Amniotic epithelial cell (primary cell): ENCODE measurements around the gene WNT7B.

Experiments
- DNase-seq: peaks from one replicate; pipeline ENCODE4 v3.0.0-alpha.2; 2010; ENCODE audit warnings: low read depth

The WNT7B gene

DNA sequence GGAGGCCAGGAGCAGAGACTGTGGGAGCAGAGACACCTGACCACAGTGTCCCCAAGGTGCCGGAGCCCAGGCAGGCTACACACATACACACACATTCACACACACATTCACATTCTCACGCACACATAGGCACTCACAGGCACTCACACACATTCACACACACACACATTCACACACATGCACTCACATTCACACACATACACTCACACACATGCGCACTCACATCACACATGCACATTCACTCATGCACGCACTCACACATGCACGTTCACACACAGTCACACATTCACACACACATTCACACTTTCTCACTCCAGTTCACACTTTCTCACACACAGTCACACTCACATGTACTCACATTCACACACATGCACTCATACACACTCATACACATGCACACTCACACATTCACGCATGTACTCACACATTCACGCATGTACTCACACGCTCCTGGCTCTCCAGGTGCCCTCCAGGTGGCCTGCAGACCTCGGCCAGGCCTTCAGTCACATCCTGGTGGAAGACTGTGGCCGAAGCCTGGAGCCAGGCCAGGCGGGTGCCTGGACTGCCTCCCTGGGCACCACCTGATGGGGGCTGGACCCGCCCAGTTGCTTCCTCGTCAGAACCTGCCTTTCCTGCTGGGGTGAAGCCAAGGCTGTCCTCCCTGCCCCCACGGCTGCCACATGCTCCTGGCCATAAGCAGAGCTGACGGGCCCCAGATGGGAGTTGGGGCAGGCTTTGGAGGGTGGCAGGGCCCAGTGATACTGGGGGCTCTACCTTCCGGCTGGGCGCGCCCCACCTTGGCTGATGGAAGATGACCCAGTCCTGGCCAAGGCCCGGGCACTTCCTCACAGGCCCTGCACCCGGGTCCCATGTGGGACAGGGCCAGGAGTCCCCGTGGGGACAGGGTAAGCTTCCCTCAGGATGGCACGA is 89.5 kb downstream of the WNT7B start:
- no peak for DNase-seq

DNA sequence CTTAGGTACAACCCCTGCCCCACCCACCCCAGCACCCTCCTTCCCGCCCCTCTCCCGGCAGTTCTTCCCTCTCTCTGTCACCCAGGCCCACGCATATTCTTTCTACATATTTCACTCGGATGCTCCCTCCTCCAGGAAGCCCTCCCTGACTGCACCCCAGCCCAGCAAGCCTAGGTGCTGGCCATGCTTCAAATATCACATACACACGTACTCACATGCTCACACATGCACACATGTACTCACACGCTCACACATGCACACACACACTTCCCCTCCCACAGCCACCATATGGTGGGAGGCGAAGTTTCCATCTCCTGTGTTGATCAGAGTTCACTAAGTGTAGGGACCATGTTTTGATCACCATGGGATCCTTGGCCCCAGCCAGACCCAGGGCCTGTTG is 90.4 kb downstream of the WNT7B start:
- DNase-seq = no peak

DNA sequence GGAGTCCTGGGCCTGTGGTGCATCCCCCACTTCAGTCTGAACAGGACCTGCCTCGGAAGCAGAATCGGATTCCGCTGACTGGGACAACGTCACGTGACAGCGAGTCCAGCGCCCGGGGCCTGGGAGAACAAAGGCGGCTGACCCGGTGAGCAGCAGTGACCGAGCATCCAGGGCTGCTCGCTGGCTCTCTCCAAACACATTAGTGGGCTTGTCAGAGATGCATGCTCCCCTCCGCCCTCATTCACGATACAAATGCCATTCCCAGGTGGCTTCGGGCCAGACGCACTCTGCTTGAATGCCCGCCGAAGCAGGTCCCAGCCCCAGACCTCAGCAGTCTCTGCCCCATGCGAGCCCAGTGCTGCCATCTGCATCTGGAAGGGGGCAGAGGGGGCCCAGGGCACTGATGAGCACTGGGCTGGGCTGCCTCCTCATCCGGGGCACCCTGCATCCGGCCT is 91.0 kb downstream of the WNT7B start:
- no peak for DNase-seq

DNA sequence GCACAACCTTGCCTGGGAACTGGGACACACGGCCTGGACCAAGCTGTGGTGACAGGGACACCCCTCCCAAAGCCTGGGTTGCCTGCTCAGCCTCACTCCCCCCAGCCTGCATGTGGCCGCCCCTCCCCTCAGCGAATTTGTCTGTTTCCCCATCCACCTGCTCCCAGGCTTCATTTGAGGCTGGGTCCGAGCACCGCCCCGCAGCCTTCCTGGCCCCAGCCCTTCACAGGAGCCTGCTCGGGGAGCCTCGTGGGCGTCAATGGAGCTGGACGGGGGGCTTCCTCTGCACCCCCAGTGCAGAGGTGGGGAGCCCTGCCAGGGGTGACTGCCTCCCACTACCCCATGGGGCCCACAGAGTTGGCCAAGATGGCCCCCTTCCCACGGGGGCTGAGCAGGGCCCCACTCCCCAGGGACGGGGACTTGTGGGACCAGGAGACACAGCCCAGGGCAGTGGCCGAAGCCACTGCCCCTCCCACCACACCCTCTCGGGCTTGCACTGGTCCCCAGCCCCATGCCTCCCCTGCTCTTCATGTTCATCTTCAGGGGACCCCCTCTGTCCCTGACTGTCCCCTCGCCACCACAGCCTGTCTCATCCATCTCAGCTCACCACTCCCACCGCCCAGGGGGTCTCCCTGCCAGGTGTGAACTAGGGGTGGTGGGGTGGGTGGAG is 91.7 kb downstream of the WNT7B start:
- no peak for DNase-seq

DNA sequence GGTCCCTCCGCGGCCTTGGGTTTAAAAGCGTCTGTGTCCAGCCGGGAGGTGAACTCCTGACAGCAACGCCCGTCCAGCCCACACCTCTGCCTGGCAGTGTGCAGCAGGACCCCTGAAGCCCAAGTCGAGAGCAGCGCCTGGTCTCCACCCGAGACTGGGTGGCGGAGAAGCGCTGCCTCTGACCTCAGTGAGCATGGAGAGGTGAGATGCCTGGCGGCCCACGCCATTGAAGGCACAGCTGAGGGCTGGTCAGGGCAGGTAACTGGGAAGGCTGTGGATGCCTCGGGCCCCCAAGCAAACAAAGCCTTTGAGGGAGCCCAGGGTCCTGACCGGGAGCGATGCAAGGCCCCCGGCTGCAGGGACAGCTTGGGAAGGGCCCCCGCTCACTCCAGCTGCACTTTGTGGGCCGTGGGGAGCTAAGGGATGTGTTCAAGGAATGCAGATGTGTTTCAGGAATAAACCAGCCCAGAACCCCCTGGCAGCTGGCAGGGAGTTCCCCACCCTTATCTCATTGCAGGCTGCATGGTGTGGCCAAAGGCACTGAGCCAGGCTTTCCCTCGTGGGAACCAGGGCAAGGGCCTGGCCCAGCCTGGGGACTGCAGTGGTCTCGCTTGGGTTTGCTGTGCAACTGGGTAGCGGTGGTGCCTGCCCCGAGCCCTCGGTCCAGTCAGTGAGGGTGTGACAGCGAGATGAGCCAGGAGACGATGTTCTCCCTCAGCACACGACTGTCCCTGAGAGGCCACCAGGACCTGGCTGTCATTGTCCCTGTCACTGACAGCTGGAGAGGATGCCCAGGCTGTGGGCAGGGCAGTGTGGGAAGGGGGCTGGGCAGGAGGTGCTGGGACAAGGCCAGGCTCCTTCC is 92.5 kb downstream of the WNT7B start:
- no peak for DNase-seq

DNA sequence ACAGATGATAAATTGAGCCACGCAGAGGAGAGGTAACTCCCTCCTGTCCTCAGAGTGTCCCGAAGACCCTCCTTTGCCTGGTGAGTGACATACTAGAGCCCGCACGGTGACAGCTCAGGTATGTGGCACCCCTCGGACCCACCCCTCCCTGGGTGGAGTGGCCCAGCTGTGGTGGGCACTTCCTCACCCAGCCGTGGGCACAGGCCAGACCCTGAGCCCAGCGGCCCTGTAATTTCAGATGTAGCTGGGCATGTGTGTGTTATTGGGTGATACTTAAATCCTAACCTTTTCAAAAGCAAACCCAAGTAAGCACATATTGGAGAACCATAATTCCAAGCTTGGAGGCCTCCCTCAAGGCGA is 93.2 kb downstream of the WNT7B start:
- DNase-seq = no peak

DNA sequence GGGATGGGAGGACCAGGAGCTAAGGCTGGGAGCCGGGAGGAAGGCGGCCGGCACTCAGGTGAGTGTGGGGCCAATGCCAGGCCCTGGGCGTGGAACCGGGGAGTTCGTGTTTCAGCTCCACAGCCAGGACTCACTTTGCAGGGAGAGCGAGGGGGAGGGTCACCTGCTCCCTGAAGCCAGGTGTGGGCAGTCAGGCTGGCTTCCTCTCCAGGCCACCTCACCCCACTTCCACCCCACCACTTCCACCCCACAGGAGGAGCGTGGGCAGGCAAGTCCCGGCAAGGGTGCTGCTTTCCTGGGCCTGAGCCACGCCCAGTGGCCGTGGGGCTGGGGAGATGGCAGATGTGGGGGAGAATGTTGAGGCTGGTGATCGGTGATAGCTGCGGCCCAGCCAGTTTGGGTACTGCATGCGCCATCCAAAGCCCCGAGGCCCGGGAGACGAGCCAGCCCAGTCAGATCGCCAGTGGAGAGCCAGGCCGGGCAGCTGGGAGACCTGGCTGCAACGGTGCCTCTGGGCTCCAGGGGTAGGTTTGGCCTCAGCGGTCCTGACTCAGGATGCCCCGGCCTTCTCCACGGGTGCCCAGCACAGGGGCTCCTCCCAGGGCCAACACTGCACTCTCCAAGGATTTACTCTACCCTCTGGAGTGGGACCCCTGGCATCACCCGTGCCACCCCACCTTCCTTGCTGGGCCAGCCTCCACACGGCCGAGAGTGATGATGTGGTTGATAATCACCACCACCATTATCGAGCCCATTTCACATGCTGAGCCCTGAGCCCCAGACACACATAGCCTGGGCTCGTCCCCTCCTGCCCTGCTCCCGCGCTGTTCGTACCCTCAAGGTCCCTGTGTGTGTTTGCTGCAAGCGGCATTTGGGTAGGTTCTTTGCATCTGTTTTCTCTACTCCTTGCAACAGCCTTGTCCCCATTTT is 93.8 kb downstream of the WNT7B start:
- DNase-seq = no peak

DNA sequence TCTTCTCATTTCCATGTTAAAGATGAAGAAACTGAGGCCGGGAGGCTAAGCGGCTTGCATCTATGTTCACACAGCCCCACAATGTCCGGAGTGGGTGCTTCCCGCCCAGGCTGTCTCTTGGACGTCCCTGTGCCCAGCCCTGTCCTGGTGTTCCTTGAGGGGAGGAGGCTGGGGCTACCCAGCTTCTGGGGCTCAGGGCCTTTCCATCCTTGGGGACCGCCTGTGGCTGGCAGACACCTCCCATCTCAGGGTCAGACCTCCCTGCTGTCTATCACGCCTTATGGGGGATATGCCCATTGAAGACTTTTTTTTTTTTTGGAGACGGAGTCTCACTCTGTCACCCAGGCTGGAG is 95.5 kb downstream of the WNT7B start:
- DNase-seq = no peak

DNA sequence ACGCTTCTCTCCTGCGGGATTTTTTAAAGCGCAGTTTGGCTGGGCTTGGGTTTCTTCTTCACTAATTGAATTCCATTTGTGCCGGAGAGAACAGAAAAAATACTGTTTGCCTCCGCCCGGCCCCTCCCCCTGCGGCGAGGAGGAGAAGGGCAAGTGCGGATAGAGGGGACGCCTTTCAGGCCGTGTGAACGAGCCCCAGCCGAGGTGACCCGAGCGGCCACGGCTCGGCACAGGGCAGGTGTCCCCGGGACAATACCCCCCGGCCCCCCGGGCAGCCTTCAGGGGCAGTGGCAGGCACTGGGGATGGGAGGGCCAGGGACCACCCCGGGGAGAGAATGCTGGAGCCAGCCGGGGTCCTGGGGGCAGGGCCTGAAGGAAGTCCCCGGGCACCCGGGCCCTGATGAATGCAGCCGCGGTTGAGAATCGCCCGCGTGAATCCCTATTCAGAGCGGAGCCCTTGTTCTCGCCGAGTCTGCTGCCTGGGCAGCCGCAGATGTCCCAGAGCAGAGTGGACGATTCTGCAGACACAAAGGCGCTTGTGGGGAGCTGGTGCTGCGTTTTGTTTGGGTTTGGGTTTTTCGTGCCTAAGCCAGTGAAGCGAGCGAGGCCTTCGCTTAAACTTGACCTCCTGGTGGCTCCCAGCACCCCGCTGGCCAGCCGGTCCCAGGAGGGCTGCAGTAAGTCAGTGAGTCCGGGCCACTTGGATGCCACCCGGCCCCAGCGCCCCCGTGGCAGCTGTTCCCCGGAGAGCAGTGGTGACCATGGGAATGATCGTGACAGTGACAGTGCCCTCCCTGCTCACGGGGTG is 96.0 kb downstream of the WNT7B start:
- no peak for DNase-seq

DNA sequence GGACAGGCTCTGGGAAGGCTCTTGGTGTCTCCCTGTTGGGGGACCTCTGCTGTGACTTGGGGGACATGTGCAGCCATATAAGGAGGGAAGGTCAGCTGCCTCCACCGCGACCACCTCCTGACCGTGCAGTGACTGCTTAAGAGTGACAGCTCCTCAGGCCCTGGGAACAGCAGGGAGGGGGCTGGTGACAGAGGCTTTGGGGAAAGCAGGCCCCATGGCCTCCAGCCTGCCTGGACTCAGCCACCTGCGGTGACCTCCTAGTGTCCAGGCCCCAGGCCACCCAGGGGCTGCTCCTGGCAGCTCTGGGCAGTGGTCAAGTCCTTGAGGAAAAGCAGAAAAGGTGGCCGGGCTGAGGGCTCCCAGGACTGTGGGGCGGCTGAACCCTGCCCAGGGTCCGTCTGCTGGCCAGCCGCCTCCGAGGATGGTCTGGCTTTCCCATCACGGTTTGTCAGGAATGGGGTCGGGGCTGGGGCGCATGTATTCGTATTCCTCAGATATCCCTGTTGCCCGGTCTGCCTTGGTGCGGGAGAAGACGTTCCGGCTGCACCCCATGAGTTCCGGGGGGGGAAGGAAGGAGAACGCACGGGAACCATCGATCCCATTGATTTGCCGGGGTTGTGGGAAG is 96.8 kb downstream of the WNT7B start:
- no peak for DNase-seq

DNA sequence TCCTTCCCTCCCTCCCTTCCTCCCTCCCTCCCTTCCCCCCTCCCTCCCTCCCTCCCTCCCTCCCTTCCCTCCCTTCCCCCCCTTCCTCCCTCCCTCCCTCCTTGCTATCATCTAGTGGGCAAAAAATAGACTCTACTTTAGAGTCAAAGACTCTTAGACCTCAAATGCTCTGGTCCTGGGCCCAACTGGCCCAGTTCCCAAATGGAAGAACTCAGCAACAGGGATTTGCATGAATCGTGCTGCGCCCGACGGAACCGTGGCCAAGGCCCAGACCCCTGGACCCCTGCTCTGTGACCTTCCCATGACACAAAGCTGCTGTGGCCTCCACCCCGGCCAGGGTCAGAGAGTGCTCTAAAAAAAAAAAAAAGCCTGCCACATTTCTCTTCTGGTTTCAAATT is 97.4 kb downstream of the WNT7B start:
- no peak for DNase-seq

DNA sequence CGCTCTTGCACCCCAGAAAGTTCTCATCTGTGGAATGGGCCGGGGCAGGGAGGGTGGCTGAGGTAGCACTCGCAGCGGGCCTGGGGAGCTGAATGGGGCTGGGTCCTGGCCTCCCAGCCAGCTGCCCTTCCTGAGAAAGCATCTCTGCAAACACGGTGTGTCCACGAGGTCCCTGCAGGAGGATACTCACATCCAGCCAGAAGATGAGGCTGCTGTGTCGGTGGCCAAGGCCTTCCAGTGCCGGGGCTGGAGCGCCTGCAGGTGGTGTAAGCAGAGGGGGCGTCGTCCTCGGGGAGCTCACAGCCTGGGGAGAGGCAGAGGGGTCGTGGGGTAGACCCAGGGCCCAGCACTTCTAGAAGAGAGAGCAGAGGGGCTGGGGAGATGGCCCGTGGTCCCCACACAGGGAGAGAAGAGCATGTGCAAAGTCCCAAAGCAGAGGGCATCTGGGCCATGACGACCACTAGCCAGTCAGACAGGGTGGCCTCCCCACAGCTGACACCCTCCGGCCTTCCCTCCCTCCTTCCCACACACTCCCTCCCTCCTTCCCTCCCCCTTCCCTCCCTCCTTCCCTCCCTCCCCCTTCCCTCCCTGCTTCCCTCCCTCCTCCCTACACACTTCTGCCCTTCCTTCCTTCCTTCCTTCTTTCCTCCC is 97.9 kb downstream of the WNT7B start:
- DNase-seq = no peak

DNA sequence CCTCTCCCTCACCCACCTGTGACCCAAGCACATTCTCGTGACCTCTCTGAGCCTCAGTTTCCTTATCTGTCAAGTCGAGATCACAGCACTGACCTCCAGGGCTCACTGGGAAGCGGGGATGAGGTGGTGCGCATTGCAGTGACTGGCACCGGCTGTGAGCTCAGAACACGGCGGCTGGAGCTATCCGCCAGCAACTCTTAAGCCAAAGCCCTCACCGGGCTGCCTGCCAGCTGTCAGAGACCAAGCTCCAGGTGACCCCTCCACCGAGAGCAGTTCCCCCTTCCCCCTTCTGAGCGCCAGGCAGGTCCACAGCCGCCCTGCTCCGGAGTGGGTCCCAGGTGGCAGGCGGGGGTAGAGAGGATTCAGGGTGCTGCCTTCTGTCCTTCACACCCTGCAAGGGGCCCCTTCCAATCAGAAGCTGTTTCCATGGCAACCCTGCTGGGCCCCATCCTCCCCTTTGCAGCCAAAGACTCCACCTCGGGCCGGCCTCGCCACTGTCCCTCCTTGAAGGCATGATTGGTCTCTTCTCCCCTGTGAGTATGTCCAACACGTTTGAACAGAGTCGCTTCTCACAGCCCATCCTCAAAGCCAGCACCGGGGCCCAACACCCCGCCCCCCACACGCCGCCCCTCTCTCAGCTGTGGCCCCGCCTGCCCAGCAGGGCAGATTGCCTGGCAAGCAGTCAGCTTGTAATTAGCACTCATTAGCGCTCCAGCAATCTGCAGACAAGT is 98.7 kb downstream of the WNT7B start:
- DNase-seq = peak; percentile 9

DNA sequence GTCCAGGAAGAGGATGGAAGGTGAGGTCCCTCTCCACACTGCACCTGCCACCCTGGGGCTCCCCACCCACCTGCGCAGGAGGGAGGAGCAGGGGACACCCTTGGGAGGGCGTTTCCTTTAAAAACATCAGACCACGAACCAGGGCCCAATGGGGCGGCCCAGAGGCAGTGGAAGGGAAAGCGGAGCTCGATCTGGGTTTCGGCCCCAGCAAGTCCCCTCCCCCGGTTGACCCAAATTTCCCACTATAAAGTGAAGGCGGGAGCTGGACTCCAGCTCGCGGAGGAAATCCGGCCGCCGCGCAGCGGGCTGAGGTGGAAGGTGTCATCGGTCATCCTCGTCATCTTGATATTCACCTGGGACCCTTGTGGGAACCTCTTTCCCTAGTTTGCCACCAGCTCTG is 99.3 kb downstream of the WNT7B start:
- DNase-seq = no peak

DNA sequence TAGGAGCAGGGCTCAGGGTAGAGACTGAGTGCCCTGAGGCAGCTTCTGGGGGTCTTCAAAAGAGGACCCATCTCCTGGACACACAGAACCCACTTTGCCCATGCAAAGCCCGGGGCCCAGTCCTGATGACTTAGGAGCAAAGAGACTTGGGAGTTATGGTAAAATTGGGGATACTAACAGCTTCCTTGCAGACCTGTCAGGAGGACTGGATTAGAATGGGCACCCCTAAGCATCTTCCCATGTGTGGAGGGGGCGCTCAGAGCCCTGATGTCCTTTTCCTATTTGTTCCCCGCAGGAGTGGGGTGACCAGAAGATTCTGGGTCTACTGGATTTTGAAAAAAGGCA is 100.0 kb downstream of the WNT7B start:
- no peak for DNase-seq

DNA sequence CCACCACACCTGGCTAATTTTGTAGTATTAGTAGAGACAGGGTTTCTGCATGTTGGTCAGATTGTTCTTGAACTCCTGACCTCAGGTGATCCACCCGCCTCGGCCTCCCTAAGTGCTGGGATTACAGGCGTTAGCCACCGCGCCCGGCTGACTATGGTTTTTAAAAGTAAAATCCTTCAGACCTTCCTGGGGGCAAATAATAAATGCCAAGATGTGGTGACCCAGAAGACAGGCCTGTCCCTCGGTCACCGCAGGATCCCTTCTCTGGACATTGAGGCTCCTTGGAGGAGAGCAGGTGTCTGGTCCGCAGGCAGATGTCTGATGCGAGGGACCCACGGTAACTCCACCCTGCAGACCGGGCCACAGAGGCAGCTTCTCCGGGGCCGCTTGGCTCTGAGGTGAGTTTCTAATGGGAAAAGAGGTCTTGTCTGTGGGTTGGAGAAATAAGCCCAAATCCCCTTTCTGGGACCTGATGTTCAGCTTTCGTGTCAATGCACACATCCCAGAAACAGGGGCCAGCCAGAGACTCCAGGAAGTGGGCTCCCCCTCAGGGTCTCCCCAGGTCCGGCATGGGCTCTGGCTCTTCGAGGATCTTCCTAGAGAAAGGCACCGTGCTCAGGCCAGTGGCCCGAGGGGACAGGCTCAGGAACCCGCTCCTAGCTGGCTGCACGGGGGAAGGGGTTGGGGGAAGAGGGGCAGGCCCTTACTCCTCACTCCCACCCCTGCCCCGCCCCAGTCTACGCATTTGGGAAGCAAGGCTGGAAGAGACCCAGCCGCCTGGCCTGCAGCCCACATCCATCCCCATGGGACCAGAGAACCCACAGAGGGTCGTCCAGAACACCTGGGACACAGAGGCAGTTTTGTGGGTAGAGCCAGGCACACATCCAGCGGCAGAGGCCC is 100.6 kb downstream of the WNT7B start:
- DNase-seq = no peak

DNA sequence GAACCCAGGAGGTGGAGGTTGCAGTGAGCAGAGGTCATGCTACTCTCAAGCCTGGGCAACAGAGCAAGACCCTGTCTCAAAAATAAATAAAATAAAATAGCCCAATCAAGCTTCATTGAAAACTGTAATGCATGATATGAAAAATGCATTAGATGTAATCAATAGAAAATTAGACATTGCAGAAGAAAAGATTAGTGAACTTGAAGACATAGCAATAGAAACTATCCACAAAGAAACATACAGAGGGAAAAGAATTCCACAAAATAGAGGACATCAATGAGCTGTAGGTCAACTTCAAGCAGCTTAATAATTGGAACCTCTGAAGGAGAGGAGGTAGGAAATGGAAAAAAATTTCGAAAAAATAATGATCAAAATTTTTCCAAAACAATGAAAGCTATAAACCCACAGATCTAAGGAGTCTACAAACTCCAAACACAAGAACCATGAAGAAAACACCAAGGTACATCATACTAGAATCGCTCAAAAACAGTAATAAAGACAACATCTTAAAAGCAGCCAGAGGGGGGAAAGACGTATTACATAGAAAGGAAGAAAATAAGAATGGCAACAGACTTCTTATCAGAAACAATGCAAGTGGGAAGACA is 104.2 kb downstream of the WNT7B start:
- no peak for DNase-seq

DNA sequence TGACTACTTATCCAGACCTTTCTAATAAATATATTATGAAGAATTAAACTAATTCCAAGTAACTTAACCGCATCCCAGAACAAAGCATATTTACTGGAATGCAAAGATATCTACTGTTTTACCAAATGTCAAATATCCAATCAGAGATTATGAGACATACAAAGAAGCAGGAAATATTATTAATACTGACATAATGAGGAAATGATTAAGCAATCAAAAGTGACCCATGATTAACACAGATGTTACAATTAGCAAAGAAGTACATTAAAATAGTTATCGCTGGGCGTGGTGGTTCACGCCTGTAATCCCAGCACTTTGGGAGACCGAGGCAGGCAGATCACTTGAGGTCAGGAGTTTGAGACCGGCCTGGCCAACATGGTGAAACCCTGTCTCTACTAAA is 105.2 kb downstream of the WNT7B start:
- DNase-seq = no peak
